ENCODE measurements around the gene HGD. TPM values are rescaled to one million over a fixed set of nuclear protein-coding genes. Genes with fewer than 3 reads are reported as not detected.

Gene HGD
- total and polyA plus RNA-seq, 2 of the 13 experiments (the other 11 are each of a cell fraction or from before 2014, with no cell fraction given) = 265 to 398 TPM

- TF ChIP-seq TEF (CRISPR knock-in tag; IDR thresholded peaks at IDR 0.05) (no peak), ZFAT (CRISPR knock-in tag; conservative IDR thresholded peaks at IDR 0.05) (no peak), KLF6 (CRISPR knock-in tag; IDR thresholded peaks at IDR 0.05) (no peak), YEATS4 (CRISPR knock-in tag; IDR thresholded peaks at IDR 0.05; ENCODE audit: borderline replicate concordance) (no peak), ZNF33A (CRISPR knock-in tag; IDR thresholded peaks at IDR 0.05; ENCODE audit: borderline replicate concordance) (no peak), ZNF780A (CRISPR knock-in tag; IDR thresholded peaks at IDR 0.05) (no peak), FOXA1 (IDR thresholded peaks at IDR 0.05) (no peak), FOXA1 (CRISPR knock-in tag; IDR thresholded peaks at IDR 0.05) (0 out of 2 replicates have a peak, but pooled peaks have one; percentile 25), MYNN (CRISPR knock-in tag; IDR thresholded peaks at IDR 0.05; ENCODE audit: low read depth) (no peak), MED1 (CRISPR knock-in tag; IDR thresholded peaks at IDR 0.05) (peak; percentile 50), PPARG (CRISPR knock-in tag; conservative IDR thresholded peaks at IDR 0.05) (no peak), SAP130 (CRISPR knock-in tag; IDR thresholded peaks at IDR 0.05; ENCODE audit: low read depth) (peak; percentile 81), PHF5A (CRISPR knock-in tag; IDR thresholded peaks at IDR 0.05; ENCODE audit: low read depth, unreplicated experiment) (no peak), ZNF280D (CRISPR knock-in tag; IDR thresholded peaks at IDR 0.05) (no peak)
Observed at GRCh38 chr3:120693439-120694171, 11.6 kb upstream of the HGD start (continued).

Measured in HepG2 (cell line).